ENCODE results near the gene PARP1.
"Not testable (repeated sequence)": the region's sequence is repeated elsewhere in the genome, so short reads cannot be mapped to it uniquely, and the experiment has no call there.

The PARP1 gene

DNA sequence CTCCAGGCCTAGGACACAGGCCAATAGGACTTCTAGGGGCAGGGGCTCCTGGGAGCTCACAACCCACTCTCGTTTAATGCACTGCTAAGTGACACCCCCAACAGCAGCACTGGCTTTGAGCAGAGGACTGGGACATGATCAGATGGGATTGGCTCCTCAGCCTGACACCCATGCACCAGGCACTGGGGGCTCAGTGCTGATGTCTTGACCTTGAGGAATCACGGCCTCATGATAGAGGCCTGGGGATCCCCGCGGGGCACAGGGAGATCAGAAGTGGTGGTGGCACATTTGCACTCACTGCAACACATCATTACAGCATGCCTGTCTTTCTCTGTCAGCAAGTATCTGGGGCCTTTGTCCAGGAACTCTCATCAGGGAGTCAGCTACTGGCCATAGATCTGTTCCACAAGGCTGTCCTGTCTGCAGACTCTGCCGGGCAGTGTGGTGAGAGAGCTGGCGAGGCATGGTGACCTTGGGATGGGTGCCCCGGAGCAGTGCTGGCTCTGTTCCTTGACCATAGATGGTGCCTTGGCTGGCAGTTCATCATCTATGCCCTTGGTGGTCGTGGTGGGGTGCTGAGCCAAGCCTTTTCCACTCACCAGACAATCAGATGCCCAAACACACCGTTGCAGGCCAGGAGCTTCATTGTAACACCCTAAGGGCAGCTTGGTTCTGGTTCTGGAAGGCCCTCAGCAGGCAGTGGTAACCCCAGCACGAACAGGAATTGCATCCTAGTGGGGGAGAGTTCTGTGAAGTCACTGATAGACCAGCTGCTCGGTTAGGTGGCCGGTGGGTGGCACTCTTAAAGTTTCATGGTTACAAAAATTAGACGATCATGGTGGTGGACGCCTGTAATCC is 22.2 kb upstream of the PARP1 start:
- DNase-seq (ENCODE audit: low read depth in 1 of 2, low spot score in 1 of 2): no peak

DNA sequence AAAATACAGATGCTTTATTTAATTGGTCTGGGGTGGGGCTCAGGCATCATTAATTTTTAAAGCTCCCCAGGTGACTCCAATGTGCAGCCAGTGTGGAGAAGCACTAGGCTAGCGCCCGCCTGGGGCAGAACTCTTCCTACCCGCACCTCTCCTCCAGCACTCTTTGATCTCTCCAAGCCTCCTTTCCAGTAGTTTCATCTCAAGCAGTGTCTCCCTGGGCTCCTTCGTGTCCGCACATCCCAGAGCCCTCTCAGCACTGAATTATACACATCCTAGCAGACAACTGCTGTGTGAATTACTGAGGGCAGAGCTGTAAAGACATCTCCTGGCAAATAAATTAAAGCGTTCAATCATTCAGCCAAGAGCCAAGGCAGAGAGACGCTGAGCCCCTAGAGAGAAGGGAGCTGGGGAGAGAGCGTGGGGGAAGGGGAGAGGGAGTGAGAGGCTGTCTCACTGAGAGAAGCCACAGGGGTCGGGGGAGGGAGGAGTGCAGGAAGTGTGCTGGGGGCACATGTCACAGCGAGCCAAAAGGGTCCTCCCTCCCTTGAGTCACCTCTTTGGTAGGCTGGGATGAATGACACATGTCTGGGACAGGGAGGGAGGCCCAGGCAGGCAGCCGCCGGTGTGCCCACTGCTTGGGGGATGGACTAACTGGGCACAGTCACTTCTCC is 21.0 kb upstream of the PARP1 start:
- no peak for DNase-seq (ENCODE audit: low read depth in 1 of 2, low spot score in 1 of 2)

DNA sequence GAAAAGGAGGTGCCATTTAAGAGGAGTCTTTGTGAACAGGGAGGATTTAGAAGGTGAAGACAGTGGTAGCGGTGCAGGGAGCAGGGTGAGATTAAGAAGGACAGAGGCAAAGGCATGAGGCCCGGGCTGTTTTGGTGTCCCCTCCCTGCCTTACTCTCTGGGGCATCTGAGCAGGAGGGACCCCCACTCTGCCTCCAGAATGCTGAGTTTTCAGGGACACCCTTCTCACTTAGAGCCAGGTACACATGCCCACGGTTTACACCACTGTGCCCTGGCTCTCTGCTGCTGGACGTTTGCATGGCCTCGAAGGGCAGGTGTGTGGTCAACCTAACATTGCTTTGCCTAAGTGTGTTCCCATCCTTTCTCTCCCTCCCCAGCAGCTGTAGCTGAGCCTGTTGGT is 20.5 kb upstream of the PARP1 start:
- no peak for DNase-seq (ENCODE audit: low read depth in 1 of 2, low spot score in 1 of 2)

DNA sequence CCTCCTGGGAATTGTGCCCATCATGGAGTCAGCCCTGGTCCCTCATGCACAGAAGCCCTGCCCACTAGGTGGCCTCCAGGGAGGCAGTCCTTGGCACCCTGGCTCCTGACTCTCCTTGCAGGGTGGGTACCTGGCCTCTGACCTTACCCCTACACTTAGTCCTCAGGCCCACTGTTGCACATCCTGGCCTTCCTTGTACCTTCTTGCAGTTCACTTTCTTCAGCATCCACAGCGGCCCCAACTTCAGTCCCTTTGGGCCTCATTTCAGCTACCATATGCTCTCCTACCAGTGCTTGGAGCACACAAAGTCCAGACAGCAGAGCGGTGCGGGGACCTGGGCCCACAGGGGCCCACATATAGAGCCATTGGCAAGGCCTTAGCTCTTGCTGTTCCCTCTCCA is 19.2 kb upstream of the PARP1 start:
- DNase-seq (ENCODE audit: low read depth in 1 of 2, low spot score in 1 of 2): no peak

DNA sequence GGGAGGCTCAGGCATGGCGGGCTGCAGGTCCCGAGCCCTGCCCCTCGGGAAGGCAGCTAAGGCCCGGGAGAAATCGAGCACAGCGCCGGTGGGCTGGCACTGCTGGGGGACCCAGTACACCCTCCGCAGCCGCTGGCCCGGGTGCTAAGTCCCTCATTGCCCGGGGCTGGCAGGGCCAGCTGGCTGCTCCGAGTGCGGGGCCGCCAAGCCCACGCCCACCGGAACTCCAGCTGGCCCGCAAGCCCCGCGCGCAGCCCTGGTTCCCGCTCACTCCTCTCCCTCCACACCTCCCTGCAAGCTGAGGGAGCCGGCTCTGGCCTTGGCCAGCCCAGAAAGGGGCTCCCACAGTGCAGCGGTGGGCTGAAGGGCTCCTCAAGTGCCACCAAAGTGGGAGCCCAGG is 18.5 kb upstream of the PARP1 start:
- not testable (repeated sequence) for DNase-seq (ENCODE audit: low read depth in 1 of 2, low spot score in 1 of 2)

DNA sequence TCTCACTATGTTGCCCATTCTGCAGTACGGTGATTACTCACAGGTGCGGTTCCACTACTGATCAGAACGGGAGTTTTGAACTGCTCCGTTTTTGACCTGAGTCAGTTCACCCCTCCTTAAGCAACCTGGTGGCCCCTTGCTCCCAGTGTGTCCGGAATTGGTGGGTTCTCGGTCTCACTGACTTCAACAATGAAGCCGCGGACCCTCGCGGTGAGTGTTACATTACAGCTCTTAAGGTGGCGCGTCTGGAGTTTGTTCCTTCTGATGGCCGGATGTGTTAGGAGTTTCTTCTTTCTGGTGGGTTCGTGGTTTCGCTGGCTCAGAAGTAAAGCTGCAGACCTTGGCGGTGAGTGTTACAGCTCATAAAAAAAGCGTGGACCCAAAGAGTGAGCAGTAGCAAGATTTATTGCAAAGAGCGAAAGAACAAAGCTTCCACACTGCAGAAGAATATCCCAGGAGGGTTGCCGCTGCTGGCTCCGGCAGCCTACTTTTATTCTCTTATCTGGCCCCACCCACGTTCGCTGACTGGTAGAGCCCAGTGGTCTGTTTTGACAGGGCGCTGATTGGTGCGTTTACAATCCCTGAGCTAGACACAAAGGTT is 17.6 kb upstream of the PARP1 start:
- no peak for DNase-seq (ENCODE audit: low read depth in 1 of 2, low spot score in 1 of 2)

DNA sequence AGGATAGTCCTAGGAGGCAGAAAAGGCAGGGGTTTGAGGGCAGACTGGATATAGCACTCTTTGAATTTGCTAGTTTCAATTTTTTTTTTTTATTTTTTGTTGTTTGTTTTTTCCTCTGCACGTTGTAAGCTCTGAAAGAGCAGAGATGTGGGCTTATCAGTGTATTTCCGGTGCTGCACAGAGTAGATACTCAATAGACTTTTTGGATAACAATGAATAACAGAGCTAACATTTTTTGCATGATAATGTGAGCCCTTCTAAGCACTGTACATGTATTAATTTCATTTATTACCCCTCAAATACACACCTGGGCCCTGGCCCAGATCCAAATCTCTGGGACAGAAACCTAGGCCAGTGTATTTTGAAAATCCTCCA is 17.1 kb upstream of the PARP1 start:
- DNase-seq (ENCODE audit: low read depth in 1 of 2, low spot score in 1 of 2): no peak

DNA sequence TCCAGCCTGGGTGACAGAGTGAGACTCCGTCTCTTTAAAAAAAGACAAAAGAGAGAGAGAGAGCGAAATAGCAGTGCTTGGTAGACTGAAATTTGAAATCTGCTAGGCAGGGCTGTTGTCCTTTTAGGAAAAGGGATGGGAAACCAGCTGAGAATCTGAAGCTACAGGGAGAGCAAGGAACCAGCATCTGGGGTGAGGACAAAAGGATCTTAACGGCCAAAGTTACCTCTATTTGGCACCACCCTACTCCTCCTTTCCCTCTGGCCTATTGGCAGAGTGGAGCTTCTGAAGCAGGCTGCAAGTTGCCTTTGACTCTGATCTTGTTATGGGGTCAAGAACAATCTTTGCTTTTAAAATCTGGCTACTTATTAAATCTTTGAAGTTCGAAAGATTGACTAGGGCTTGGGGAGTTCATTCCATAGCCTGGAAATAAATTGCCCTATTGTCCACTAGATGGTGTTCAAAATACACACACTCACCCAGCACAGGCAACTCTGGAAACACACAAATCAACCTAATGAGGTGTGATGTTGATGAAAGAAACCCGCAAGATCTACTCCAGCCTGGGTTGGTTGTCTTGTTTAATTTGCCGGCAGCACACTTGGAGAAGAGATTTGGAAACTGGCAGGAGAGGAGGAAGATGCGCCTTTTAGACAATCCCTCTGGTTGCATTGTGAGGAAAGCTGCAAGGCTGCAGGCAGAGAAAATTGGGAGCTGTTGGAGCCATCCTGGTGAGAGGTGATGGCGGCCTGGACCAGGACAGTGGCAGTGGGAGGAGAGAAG is 16.5 kb upstream of the PARP1 start:
- DNase-seq (ENCODE audit: low read depth in 1 of 2, low spot score in 1 of 2): no peak

DNA sequence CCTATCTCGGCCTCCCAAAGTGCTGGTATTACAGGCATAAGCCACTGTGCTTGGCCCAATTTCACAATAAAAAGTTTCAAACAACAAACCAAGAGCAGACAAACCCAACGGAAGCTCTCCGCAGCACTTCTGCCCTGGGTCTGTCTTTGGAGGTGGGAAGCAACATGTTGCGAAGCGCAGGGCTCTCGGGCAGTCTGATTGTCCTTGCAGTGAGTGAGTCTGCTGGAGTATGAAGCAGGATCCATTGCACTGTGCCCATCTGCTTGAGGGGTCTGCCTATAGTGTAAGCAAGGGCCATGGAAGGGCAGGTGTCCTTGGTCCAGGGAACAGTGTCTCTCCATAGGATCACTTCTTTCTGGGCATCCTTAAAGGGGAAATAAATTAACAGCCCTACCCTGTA is 14.6 kb upstream of the PARP1 start:
- DNase-seq (ENCODE audit: low read depth in 1 of 2, low spot score in 1 of 2): no peak

DNA sequence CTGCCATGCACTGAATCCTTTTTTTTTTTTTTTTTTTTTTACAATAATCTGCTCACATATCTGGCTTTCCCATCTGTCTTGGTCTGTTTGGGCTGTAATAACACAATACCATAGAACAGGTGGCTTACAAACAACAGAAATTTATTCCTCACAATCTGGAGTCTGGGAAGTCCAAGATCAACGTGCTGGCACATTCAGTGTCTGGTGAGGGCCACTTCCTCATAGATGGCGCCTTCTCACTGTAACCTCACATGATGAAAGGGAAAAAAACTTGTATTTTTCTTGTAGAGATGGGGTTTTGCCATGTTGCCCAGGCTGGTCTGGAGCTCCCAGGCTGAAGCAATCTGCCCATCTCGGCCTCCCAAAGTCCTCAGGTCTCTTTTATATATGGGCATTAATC is 13.0 kb upstream of the PARP1 start:
- no peak for DNase-seq (ENCODE audit: low read depth in 1 of 2, low spot score in 1 of 2)

DNA sequence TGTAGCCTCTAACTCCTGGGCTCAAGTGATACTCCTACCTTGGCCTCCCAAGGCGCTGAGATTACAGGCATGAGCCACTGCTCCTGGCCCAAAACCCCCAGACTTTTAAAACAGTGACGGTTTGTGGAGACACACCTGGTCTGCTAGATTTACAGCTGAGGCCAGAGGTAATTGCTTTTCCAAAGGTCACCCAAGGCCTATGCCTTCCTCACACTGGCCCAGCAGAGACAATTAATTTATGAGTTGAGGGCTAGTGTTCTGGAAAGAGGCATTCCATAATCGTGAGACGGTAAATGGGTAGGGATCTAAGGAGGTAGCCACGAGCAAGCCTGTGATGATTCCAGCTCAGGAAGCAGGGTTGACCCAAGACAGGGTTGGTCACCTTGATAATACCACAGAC is 12.4 kb upstream of the PARP1 start:
- DNase-seq (ENCODE audit: low read depth in 1 of 2, low spot score in 1 of 2): no peak

DNA sequence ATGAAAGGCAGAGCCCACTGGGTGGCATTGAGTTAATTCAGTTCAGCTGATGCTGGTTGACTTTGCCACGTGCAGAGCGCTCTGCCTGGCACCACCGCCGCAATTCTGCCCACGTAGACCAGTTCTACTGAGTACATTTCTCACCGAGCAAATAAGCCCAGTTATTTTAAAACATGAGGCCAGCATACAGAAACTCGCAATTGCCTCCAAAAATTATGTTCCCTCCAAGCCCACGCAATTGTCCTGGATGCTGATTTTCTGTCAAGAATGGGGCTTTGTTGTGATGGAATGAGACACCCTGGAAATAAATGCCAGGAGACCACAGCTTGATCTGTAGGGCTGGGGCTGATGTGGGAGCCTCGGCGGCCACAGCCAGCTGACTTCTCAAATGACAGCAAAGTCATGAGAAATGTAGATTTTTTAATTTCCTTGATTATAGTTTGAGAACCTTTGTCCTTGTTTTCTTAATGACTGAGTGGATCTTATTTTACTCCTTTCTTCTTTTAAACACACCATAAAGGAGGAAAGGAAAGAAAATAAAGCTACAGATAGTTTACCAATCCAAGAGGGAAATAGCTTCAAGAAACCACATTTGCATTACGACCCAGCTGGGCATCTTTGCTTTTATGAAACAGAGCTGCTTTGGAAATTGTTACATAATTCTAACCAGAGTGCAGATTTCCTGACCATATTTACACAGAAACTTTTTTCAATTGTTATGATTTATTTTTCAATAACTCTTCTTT is 11.6 kb upstream of the PARP1 start:
- no peak for DNase-seq (ENCODE audit: low read depth in 1 of 2, low spot score in 1 of 2)

DNA sequence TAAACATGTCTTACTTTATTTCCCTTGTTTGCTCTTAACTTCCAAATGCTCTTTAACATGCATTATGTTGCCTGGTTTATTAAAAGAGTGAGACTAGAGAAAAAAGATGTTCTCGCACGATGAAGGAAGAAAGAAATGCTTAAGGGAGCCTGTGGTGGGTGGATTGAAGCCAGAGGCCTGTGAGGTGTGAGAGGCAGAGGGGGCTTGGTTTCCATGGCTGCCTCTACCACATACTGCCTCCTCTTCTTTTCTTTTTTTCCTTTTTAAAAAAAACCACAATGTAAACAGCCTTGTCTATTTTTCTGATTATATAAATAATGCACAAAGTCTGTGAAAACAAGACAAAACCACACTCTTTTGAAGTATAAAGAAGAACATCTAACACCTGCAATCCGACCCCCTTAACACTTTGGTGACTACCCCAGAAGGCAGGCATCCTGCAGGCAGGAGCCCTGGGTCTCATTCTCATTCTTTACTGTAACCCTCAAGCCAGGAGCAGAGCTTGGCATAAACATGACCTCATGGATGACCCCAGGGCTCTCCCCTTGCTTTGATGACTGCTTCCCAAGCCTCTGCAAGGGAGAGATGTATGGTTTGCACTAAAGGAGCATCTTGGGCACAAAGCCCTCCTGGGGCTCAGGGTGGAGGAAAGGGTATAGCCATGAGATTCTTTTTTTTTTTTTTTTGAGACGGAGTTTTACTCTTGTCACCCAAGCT is 10.1 kb upstream of the PARP1 start:
- DNase-seq (ENCODE audit: low read depth in 1 of 2, low spot score in 1 of 2): no peak

DNA sequence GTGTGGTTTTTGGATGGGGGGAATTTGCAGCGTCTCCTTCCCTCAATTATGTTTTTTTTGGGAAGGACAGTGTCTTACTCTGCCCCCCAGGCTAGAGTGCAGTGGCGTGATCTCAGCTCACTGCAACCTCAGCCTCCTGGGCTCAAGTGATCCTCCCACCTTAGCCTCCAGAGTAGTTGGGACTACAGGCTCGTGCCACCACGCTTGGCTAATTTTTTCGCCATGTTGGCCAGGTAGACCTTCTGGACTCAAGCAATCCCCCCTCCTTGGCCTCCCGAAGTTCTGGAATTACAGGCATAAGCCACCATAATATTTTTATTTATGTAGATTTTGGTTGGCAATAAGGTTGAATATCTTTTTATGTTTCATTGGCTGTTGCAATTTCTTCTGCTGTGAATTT is 9.5 kb upstream of the PARP1 start:
- DNase-seq (ENCODE audit: low read depth in 1 of 2, low spot score in 1 of 2): no peak

DNA sequence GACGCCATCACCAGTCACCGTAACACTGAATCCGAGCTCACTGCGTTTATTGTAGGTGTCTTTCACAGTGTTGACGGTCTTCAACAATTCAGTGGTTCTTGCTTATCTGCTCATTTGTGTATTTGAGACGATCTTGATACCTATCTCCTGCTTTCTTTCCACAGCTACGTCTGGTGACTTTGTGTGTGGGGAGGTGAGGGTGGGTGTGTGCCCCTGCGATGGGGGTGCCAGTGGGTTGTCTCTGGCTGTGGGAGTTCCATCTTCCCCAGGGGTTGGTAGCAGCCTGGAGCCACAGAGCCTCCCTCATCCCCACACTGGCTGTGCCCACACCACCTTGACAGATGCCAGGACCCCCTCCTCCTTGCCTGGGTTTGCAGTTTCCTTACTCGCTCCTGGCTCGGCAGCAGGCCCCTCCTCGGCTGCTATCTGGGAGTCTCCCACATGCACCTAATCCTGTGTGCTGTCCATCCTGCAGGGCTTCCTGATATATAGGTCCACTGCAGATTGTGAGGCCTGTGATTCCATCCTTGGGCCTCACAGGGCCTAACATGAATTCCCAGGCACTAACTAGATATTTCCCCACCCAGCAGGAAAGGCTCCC is 6.3 kb upstream of the PARP1 start:
- no peak for DNase-seq (ENCODE audit: low read depth in 1 of 2, low spot score in 1 of 2)

DNA sequence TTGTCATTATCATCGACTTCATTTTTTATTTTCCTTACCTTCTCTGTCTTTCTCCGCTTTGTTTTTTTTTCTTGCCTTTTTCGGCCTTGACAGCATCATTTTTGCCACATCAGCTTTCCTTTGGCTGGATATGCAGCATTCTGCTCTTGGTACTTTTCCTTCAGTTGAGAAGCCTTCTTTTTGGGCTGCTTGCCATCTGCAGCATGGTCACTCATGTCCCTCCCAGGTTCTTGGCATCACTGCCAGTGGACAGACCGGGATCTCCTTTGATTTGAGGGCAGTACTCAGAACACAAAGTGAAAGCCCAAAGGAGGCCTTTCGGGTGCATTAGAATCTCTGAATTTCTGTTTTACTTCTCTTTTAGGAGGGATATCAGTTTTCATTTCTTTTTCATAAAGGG is 3.7 kb upstream of the PARP1 start:
- DNase-seq (ENCODE audit: low read depth in 1 of 2, low spot score in 1 of 2): no peak

DNA sequence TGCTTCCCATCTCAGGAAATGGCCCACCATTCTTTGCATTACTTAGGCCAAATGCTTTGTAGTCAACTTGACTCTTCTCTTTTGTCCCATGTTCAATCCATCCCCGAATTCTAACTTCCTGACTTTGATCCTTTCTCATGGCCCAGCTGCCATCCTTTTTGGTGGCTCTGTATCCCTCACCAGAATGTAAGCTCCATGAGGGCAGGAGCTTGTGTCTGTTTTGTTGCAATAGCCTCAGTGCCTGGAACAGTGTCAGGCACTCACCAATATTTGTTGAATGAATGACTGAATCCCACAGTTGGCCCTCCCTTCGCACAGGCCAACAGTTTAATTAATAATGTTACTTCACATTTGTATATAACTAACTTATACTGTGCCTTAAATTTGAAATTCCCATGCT is 3.1 kb upstream of the PARP1 start:
- DNase-seq (ENCODE audit: low read depth in 1 of 2, low spot score in 1 of 2): no peak

DNA sequence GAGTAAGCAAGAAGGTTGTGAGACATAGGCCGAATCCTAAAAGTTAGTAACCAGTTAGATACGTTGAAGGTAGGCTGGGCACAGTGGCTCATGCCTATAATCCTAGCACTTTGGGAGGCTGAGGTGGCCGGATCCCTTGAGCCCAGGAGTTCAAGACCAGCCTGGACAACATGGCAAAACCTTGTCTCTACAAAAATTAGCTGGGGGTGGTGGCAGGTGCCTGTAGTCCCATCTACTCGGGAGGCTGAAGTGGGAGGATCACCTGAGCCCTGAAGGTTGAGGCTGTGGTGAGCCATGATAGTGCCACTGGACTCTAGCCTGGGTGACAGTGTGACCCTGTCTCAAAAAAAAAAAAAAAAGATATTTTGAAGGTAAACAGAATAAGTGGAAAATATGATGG is 1.5 kb upstream of the PARP1 start:
- DNase-seq (ENCODE audit: low read depth in 1 of 2, low spot score in 1 of 2): no peak

DNA sequence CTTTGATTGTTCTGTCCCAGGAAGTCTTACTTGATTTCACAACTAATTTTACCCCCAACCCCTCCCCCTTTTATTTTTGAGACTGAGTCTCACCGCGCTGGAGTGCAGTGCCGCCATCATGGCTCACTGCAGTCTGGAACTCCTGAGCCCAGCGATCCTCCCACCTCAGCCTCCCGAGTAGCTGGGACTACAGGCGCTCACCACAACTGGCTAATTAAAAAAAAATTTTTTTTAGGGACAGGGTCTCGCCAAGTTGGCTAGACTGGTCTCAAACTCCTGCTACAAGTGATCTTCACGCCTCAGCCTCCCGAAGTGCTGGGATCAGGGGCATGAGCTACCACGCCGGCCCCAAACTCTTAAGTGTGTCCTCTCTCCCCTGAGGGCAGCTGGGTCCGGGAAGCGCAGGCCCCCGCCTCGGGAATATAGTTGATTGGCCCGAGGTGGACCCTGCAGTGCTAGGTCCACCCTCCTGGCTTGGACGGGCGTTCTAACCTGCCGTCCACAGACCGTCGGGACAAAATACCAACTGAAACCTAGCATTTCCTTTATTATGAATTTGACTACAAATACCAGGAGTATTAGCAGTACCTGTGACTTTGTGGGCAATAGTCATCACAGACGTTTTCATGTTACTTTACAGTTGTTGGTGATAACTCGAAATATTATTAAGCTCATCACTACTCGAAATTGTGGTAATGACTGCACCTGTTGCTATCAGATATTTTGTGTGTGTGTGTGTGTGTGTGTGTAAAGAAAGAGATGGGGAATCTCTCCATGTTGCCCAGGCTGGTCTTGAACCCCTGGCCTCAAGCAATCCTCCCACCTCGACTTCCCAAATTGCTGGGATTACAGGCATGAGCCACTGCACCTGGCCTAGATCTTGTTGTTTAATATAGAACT is 642 bp upstream of the PARP1 start:
- DNase-seq (ENCODE audit: low read depth in 1 of 2, low spot score in 1 of 2): no peak

Data from activated T-helper 1 cell treated with anti-CD3 and anti-CD28 coated beads, Interleukin-2, amount 50 U/mL, for 16 hours (primary cell).